Fibroblast of lung (primary cell): Measurements from ENCODE around the gene THRB. TPM values are rescaled to one million over a fixed set of nuclear protein-coding genes. Genes with fewer than 3 reads are reported as not detected.

Experiments
- DNase-seq, 2 donors: peaks; one replicate each; pipeline versions ENCODE4 v3.0.0 to v3.0.0-alpha.2; 2010; ENCODE audit warnings: low read depth in 2 of 2
- H2AFZ ChIP-seq: 2 replicates; pipeline ENCODE4 v1.5.1; 2012; ENCODE audit warnings: low read length, control low read depth, inconsistent platforms
- H3K27ac ChIP-seq: 2 replicates; pipeline ENCODE4 v1.5.1; 2011; ENCODE audit warnings: low read length, control low read depth; ENCODE audit not compliant: insufficient read depth
- H3K27me3 ChIP-seq: 2 replicates; pipeline ENCODE4 v1.5.1; 2011; ENCODE audit warnings: mild to moderate bottlenecking, low read length; ENCODE audit not compliant: control insufficient read depth, insufficient read depth
- H3K36me3 ChIP-seq: 2 replicates; pipeline ENCODE4 v1.5.1; 2011; ENCODE audit warnings: low read length; ENCODE audit not compliant: control insufficient read depth, insufficient read depth
- H3K4me1 ChIP-seq: 2 replicates; pipeline ENCODE4 v1.5.1; 2011; ENCODE audit warnings: low read length; ENCODE audit not compliant: control insufficient read depth, insufficient read depth; ENCODE audit errors: extremely low read depth
- H3K4me2 ChIP-seq: 2 replicates; pipeline ENCODE4 v1.5.1; 2011; ENCODE audit warnings: low read length, control low read depth; ENCODE audit not compliant: insufficient read depth; ENCODE audit errors: extremely low read depth
- H3K4me3 ChIP-seq, 4 experiments: fragments of 200-600 bp in 1 of 4; sonication (generic) in 1 of 4; replicated peaks in 1 of 4; 2 replicates each; pipeline ENCODE4 v1.5.1; 2011 to 2016; ENCODE audit warnings: low read length in 4 of 4, low read depth in 3 of 4, mild to moderate bottlenecking in 3 of 4, control low read depth in 2 of 4, inconsistent platforms in 1 of 4, mixed read lengths in 1 of 4; ENCODE audit not compliant: insufficient read depth in 1 of 4; ENCODE audit errors: control extremely low read depth in 1 of 4
- H3K79me2 ChIP-seq: 2 replicates; pipeline ENCODE4 v1.5.1; 2012; ENCODE audit warnings: mild to moderate bottlenecking, low read length, inconsistent platforms; ENCODE audit not compliant: control insufficient read depth, insufficient read depth
- H3K9ac ChIP-seq: 2 replicates; pipeline ENCODE4 v1.5.1; 2011; ENCODE audit warnings: mild to moderate bottlenecking, low read length, control low read depth; ENCODE audit not compliant: insufficient read depth
- H3K9me3 ChIP-seq: 2 replicates; pipeline ENCODE4 v1.5.1; 2012; ENCODE audit warnings: low read depth, low read length; ENCODE audit not compliant: control insufficient read depth, insufficient read depth
- H4K20me1 ChIP-seq: 2 replicates; pipeline ENCODE4 v1.5.1; 2011; ENCODE audit warnings: low read length; ENCODE audit not compliant: control insufficient read depth, insufficient read depth; ENCODE audit errors: extremely low read depth
- CTCF ChIP-seq, 2 donors: IDR thresholded peaks in 1 of 2; conservative IDR thresholded peaks in 1 of 2; 1 replicate in 1 of 2; 2 replicates in 1 of 2; pipeline ENCODE4 v1.5.1; 2011 to 2012; ENCODE audit warnings: low read length in 2 of 2, control low read depth in 1 of 2, inconsistent platforms in 1 of 2, low read depth in 1 of 2, mild to moderate bottlenecking in 1 of 2
- EZH2 ChIP-seq: IDR thresholded peaks from 2 replicates; pipeline ENCODE4 v1.5.1; 2012; ENCODE audit warnings: low read length, control low read depth, mild to moderate bottlenecking; ENCODE audit errors: missing control alignments
- polyA plus RNA-seq, 2 donors: library from polyadenylated mRNA; depleted of rRNA in 1 of 2; stranded (reverse) in 1 of 2; unstranded in 1 of 2; fragments of >200 nt; gene quantifications; 2 replicates each; pipeline ENCODE4 v1.2.1, GENCODE V29; 2011 to 2012; ENCODE audit warnings: missing spikeins in 1 of 2
- total RNA-seq: library from RNA; depleted of rRNA; stranded (reverse); fragments of >200 nt; gene quantifications from 2 replicates; pipeline ENCODE4 v1.2.1, GENCODE V29; 2014

THRB gene
- total and polyA plus RNA-seq, 2 donors (not counting 1 experiment from before 2014, with no cell fraction given): 4.2 to 7.4 TPM

GRCh38 chr3:24225385-24225950, 269.2 kb downstream of the THRB start:
- H3K27ac ChIP-seq: no peak overlapping the region
- no peak overlapping the region for H3K4me2 ChIP-seq
- H4K20me1 ChIP-seq: no peaks in the 10 kb centered on the region
- no peak overlapping the region for H3K4me3 ChIP-seq
- no peaks in the 10 kb centered on the region for H3K27me3 ChIP-seq
- H3K79me2 ChIP-seq: no peaks in the 10 kb centered on the region
- no peak for TF ChIP-seq EZH2
- TF ChIP-seq CTCF (conservative IDR thresholded peaks at IDR 0.05 in 1 of 2, IDR thresholded peaks at IDR 0.05 in 1 of 2; ENCODE audit: low read depth in 1 of 2, low read length in 2 of 2): no peak
- no peak for DNase-seq
- H3K36me3 ChIP-seq: no peaks in the 10 kb centered on the region
- peaks cover 6% of the 10 kb centered on the region for H3K4me1 ChIP-seq
- H3K9me3 ChIP-seq: no peaks in the 10 kb centered on the region
- H3K9ac ChIP-seq: no peak overlapping the region
- H2AFZ ChIP-seq: no peak overlapping the region

GRCh38 chr3:24224666-24225384, 269.8 kb downstream of the THRB start:
- H3K4me1 ChIP-seq: peaks cover 6% of the 10 kb centered on the region
- H3K79me2 ChIP-seq: no peaks in the 10 kb centered on the region
- no peak overlapping the region for H3K9ac ChIP-seq
- no peak for TF ChIP-seq CTCF (conservative IDR thresholded peaks at IDR 0.05 in 1 of 2, IDR thresholded peaks at IDR 0.05 in 1 of 2; ENCODE audit: low read depth in 1 of 2, low read length in 2 of 2)
- TF ChIP-seq EZH2: no peak
- H3K27me3 ChIP-seq: no peaks in the 10 kb centered on the region
- no peak overlapping the region for H3K27ac ChIP-seq
- H2AFZ ChIP-seq: no peak overlapping the region
- H3K4me3 ChIP-seq: no peak overlapping the region
- no peaks in the 10 kb centered on the region for H3K36me3 ChIP-seq
- H3K9me3 ChIP-seq: no peaks in the 10 kb centered on the region
- no peaks in the 10 kb centered on the region for H4K20me1 ChIP-seq
- no peak for DNase-seq
- no peak overlapping the region for H3K4me2 ChIP-seq

DNA sequence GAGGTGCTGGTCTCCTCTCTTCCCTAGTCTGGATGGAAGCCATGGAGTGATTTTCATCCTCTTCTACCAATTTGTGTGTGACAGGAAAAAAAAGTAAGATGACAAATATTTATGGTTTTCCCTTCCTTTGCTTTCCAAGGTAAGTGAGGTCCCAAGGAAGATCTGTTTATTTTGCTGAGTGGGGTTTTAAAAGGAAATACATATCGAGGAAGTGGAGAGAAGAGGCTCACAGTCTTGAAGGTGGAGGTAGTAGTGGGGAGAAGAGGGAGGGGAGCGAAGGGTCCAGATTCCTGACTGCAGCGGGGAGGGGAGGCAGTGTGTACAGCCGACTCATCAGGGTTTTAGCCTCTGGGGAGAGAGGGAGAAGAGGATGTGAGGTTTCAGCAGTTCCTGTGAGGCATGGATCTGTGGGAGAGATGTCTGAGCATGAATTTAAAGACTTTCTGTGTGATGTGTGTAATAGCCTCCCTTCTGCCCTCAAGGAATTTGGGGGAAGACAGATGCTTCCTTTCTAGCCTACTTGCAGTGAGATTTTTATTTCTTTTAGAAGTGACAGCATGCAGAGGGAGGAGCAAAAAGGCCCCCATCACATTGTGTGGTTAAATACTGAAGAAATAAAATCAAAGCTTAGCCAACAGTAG, 272.4 kb downstream of the THRB start:
- no peaks in the 10 kb centered on the region for H3K79me2 ChIP-seq
- TF ChIP-seq EZH2 (no peak), CTCF (conservative IDR thresholded peaks at IDR 0.05 in 1 of 2, IDR thresholded peaks at IDR 0.05 in 1 of 2; ENCODE audit: low read depth in 1 of 2, low read length in 2 of 2) (no peak)
- H3K9me3 ChIP-seq: no peaks in the 10 kb centered on the region
- H3K27me3 ChIP-seq: no peaks in the 10 kb centered on the region
- H4K20me1 ChIP-seq: no peaks in the 10 kb centered on the region
- no peak overlapping the region for H2AFZ ChIP-seq
- no peak overlapping the region for H3K4me2 ChIP-seq
- H3K4me1 ChIP-seq: peaks cover 6% of the 10 kb centered on the region
- no peak overlapping the region for H3K9ac ChIP-seq
- no peak overlapping the region for H3K4me3 ChIP-seq
- no peak overlapping the region for H3K27ac ChIP-seq
- H3K36me3 ChIP-seq: no peaks in the 10 kb centered on the region
- peak in 1 of 2 donors; percentile 63 for DNase-seq
